SKM-1 treated with dmso at 0.1 percent for 144 hours (cell line): ENCODE measurements around the gene LITAF.
A peak's percentile ranks its signal among the peaks of the same experiment; 100 is the strongest.
"Not testable (repeated sequence)": the region's sequence is repeated elsewhere in the genome, so short reads cannot be mapped to it uniquely, and the experiment has no call there.

Source experiments
- DNase-seq: peaks from one replicate; lab custom pipeline; 2025; ENCODE audit not compliant: unreplicated experiment; lab: John Stamatoyannopoulos, UW

The LITAF gene

DNA sequence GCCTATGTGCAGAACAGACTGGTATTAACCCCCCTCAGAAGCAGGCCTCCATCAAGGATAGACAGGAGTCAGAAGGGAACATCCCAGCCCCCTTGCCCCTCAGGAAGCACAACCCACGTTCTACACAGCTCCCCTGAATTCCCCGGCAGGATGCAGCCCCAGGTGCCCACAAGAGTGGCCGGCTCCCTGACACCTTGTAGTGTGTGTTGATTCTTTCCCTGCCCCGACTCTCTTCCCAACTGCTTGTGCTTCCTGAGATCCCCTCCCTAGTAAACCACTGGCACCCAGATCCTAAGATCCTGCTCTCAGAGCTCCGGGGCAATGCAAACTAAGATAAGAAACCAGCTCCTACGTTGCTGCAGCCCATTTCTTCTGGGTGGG lies 34.8 kb upstream of the LITAF start:
- no peak for DNase-seq

DNA sequence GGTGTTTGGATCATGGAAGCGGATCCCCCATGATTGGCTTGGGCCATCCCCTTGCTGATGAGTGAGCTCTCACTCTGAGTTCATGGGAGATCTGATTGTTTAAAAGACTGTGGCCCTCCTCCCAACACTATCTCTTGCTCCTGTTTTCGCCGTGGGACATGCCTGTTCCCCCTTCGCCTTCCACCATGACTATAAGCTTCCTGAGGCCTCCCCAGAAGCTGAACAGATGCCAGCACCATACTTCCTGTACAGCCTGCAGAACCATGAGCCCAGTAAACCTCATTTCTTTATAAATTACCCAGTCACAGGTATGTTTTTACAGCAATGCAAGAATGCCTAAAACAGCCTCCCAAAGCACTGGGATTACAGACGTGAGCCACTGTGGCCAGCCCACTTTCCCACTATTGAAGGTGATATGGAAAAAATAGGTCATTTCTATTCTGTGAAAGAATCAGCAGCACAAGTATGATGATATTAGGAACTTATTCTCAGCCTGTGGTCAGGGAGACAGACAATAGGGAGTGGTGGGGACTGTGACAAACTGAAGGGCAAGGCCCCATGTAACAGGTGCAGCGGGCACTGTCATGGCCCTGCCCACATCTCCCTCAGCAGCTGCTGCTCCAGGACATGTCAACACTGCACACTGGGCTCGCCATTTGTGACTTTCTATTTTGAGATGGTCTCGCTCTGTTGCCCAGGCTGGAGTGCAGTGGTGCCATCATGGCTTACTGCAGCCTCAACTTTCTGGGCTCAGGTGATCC lies 33.7 kb upstream of the LITAF start:
- DNase-seq, result no peak

DNA sequence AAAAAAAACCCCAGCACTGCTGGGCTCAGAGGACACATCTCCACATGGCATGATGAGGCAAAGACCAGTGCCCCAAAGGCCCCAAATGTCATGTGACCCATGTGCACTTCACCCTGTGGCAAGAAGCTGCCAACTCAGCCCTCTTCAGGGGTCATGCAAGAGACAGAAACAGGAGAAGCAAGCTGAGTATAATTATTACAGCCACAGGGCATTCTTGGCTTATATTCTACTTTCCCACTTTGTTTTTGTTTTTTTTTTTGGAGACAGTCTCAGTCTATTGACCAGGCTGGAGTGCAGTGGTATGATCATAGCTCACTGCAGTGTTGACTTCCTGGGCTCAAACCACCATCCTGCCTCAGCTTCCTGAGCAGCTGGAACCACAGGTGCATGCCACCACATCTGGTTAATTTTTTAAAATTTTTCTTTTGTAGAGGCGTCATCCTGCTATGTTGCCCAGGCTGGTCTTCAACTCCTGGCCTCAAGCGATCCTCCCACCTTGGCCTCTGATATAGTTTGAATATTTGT lies 32.7 kb upstream of the LITAF start:
- DNase-seq, result no peak

DNA sequence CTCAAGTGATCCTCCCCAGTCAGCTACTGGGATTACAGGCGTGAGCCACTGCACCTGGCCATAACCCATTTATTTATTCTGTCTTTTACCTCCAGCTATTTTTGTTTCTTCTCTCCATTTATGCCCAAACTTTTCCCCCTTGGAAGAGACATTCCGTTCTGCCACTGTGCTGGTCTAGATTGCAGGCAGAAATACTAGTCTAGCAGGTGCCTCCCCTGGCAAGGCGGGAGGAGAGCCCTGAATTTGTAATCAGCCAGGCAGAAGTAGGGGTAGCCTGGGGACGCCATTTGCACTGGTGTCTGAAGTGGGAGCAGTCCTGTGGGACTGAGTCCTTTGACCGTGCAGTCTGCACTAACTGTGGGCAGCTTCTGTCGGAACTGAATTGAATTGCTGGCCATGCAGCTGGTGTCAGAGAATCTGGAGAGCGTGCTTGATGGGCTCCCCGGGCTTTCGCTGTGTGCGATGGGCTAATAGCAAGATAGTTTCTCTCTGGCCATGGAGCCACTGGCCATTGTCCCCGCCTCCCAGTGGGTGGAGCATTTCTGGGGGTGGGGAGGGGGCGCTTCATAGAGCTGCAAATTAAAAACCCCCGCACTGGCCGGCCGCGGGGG lies 31.5 kb upstream of the LITAF start:
- no peak for DNase-seq

DNA sequence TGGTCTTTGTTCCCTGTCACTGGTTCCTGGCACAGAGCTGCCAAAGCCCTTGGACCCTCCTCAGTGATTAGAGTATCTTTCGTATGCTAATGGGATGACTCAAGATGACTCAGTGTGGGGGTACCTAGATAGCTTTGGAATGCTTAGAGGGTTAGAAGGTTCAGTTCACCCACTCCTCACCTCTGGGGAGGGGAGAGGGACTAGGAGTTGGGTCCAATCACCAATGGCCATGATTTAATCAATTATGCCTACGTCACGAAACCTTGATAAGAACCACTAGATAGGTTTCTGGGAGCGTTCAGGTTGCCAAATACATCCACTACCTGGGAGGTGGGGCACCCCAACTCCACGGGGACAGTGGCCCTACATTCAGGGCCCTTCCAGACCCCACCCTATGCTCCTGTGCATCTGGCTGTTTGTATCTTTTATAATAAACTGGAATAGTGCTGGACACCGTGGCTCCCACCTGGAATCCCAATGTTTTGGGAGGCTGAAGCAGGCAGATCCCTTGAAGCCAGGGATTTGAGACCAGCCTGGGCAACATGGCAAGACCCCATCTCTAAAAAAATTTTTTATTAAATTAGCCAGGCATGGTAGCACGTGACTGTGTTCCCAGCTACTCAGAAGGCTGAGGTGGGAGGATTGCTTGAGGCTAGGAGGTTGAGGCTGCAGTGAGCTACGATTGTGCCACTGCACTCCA lies 29.2 kb upstream of the LITAF start:
- DNase-seq, result no peak

DNA sequence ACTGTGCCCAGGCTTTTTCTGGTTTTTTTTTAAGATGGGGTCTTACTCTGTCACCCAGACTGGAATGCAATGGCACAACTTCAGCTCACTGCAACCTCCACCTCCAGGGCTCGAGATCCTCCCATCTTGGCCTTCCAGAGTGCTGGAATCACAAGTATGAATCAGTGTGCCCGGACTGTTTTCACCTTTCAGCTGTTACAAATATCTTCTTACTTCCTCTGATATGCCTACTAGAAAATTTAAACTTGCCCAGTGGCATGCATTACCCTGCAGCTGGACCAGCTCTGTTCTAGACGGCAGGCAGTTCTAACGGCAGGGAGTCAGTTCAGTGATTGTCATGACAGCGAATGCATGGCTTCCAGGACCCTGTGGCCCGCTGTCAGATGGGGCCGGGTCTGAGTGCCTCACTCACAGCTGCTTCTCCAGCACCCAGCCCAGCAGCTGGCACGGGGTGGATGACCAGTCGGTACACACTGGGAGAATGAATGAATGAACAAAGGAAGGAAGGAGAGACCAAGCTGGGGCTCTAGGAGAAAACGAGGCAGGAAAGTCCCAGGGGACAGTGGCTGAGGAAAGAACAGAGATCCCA lies 28.0 kb upstream of the LITAF start:
- DNase-seq, result no peak

DNA sequence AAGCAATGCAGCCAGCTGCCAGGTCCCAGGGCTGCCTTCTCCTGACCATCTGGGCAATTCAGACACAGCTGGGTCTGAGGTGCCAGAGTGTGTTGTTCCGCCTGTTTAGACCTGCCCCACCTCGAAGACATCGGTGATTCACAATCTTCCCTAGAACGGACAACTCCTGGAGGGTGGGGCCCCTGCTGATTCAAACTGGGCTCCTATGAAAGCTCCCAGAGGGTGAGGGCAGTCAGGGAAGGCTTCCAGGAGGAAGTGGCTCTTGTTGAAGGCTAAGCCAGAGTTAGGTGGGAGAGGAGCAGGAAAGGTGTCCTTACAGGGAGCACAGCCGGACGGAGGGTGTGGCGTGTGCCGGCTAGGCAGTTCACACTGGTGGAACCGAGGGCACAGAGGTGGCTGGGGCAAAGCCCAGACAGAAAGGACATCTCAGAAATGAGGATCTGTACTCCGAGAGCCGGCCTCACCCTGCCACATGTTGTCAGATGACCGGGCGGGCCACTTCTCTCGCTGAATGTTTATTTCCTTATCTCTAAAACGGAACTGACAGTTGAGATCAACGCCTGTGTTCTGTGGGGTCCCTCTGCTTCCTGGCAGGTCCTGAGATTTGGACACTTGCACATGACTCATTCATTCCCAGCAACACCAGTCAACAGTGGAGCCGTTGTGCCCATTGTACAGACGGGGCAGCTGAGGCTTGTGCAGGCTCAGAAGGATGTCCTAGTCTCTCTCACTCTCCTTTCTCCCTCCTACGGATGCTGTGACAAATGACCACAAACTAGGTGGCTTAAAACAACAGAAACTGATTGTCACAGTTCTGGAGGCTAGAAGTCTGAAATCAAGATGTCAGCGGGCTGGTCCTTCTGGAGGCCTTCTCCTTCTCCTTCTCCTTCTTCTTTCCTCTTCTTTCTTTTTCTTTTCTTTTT lies 26.9 kb upstream of the LITAF start:
- peak; percentile 90 for DNase-seq

DNA sequence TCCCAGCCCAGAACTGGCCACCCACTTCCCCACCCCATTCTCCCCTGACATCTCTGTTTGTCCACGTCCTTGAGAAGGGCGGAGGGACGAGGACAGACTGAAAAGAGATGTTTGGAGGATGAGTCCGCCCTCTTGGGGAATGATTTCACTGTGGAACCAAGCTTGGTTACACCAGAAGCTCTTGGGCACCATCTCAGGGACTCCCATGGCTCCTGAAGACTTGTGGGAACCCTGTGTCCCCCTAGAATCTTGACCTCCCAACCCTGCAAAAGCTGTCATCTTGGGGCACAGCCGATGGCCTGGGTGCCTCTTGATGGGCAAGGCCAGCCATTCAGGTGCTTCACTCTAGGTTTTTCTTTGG lies 25.9 kb upstream of the LITAF start:
- no peak for DNase-seq

DNA sequence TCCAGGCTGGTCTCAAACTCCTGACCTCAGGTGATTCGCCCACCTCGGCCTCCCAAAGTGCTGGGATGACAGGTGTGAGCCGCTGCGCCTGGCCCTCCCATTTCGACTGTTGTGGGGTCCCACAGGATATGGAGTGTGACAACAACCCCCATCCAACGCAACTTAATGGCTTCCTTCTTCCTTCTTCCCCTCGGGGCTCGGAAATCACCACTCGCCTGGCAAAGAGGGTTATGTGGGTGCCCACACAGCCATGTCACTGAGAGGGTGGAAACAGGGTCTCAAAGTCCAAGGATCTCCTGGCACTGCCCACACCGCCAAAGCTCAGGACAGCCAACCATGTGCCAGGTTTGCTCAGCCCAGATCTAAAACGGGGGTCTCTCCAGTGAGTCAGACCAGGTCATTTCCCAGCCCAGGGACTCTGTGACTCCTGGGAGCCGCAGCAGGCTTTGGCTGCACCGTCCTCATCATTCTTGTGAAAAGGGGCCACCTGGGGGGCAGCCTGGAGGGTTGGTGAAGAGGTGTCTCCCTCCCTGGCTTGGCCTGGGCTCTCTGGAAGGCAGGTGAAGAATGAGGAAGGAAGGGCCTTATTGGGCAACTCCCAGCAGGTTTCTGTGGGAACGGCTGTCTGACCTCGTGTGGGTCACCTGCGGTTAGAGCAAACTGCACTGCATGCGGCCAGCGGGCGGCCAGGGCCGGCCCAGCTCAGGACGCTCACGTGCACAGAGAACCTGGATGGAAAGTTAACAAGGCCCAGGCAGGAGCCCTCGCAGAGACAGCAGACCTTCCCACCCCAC lies 25.3 kb upstream of the LITAF start:
- DNase-seq, result peak; percentile 87

DNA sequence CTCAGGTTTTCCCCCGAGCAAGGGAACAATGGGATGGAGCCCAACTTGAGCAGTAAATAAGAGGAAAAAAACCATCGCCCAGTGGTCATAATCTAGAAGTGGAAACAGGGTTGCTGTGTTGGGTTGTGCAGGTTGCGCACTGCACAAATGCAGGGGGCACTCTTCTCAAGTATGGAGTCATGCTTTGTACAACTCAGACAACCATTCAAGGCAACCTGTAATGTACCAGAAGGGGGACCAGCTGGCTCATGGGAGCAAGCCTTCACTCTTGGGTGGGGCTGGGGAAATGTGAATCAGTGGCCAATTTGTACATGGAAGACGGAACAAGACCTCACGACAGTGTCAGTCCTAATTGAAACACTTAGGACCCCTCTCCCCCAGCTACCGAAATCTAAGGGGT lies 23.9 kb upstream of the LITAF start:
- DNase-seq, result no peak

DNA sequence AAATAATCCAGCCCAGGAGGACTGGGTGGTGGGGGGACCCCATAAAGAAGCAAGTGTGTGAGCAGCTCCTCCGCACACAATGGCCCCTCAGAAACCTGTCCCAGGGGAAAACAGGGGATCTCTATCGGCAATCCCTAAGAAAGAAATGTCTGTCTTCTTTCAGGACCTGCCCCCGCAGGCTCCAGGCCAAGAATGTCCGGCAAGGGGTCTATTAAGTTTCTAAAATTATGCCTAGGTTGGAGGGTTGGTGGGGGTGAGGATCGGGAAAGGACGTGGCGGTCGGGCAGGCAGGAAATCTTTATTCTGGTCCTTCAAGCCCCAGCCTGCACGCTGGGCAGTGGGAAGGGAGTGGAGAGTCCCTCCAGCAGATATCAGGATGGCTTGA lies 23.4 kb upstream of the LITAF start:
- DNase-seq, result no peak

DNA sequence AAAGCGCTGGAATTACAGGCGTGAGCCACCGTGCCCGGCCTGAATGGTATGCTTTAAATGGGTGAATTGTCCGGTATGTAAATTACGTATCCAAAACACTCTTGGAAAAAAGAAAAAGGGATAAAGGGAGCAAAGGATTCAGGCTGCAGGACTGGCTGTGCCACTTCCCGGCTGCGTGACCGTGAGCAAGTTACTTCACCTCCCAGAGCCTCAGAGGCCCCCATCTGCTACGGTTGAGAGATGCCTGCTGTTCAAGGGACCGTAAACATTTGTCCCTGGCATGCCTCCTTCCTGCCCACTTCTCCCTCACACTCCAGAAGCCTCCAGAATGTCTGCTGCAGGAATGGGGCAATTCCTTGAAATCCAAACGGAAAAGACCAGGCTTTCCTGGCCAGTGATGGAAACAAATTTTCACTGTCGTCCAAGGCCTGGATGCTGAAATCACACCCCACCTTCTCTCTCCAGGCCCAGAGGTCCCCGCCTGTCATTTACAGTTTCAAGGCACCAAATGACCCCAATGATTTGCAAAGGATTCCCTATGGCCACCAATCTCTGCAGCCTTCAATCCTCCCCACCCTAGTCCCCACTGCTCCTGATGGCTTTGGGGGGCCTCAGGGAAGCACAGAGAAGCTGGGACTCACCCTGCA lies 22.9 kb upstream of the LITAF start:
- no peak for DNase-seq

DNA sequence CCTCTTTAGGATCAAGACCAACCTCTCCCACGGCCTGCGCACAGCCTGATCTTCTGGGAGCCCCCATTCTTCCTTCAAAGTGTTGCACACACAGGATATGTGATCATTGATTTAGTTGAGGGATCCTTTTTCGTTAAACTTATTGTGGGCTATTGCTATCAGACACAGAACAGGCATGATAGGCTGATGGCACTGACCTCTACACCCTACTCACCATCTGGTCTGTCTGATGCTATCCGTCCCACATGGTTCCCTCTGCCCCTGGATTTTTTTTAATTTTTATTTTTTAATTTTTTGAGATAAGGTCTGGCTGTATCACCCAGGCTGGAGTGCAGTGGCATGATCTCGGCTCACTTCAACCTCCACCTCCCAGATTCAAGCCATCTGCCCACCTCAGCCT lies 19.2 kb upstream of the LITAF start:
- no peak for DNase-seq

DNA sequence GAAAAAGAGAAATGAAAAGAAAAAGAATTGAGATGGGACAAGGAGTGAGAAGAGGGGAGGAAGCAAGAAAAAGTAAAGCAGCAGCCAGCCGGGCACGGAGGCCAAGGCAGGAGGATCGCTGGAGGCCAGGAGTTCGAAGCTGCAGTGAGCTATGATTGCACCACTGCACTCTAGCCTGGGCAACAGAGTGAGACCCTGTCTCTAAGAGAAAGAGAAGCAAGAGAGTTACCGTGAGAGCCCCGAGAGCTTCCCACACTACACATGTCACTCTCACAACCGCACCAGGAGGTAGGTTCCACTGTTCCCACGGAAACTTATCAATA lies 18.8 kb upstream of the LITAF start:
- no peak for DNase-seq

DNA sequence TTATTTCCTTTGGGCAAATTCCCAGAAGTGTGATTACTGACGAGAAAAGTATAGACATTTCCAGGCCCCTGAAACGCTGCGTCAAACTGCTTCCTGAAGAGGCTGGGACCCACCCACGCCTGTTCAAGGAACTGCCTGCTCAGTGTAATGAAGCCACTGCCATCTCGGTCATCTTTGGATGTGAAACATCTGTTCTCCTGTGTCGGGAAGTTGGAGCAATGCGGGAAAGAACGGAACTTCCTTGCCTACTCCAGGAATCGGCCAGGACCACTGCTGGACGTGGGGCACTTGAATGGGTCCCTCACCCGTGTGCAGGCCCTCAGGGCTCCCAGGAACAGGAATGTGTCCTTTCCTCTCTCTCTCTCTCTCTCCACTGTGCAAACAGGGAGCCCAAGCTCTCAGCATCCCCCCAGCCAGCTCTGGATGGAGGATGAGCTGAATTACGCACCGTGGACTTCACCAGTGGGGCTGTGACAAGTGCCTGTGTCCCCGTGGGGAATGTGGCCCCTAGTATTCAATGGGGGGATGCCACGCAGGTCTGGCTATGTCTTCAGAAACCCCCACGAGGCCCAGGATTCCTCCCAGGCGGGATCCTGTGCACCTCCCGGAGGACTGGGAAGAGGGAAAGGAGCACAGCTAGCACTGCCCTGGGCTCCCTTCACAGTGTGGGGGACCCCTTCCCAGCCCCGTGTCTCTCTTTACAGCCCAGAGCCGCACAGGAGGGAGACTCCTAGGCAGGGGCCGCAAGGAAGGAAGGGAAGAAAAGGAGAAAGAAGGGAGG lies 18.3 kb upstream of the LITAF start:
- no peak for DNase-seq

DNA sequence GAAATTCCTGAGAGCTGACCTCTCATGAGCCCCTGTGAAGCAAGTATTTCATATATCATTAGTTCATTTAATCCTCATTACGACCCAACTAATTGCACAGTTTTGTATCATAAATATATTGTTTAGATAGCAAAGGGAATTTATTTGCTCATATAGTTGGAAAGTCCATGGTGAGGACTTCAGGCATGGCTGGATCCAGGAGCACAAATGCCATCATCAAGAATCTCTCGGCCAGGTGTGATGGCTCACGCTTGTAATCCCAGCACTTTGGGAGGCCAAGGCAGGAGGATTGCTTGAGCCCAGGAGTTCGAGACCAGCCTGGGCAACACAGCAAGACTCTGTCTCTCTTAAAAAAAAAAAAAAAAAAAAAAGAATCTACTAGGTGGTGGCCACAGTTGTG lies 17.6 kb upstream of the LITAF start:
- not testable (repeated sequence) for DNase-seq

DNA sequence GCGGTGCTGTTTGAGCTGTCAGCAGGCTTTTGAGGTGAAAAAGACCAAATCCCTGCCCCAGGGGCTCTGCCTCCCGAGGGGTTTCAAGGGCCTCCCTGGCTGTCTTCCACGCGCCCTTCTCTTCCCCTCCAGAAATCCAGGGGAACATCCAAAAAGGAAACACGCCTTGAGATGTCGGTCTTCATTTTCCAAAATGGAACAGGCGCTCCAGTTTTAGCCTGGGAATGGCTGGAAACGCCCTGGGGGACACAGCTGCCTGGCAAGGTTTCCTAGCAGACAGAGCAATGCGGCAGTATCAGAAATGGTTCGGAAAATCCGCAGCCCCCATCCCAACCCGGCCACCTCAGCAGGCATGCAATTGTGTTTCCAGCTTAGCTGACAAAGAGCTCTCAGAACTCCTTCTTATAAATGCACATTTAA lies 16.6 kb upstream of the LITAF start:
- no peak for DNase-seq

DNA sequence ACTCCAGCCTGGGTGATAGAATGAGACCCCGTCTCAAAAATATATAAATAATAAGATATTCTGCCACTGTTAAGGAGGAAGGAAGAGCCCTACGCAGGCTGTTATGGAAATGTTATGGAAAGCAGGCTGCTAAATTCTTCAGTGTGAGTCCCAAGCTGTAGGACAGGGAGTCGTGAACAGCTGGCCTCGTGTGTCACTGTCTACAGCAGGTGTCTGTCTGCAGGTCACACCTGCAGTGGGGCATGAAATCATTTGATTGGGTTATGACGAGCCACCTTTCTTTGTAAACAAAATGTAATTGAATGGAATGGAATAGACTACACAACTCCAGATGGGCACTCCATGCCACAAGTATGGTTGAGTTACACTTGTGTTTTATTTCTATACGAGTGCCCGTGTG lies 15.6 kb upstream of the LITAF start:
- no peak for DNase-seq

DNA sequence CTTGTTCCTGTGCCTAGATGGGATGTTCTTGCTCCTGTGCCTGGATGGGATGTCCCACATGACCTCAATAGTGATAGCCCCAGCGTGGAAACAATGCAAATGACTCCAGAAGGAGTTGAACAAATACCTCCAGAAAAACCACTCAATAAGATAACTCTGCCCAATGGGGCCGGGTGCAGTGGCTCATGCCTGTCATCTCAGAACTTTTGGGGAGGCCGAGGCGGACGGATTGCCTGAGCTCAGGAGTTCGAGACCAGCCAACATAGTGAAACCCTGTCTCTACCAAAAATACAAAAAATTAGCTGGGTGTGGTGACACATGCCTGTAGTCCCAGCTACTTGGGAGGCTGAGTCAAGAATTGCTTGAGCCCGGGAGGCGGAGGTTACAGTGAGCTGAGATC lies 15.2 kb upstream of the LITAF start:
- DNase-seq, result no peak
